Ramos (cell line): Measurements from ENCODE around the gene FAAP100.
"Not testable (repeated sequence)": the region's sequence is repeated elsewhere in the genome, so short reads cannot be mapped to it uniquely, and the experiment has no call there.

ENCODE experiments used
- in situ Hi-C: fragments of 300-500 bp; cut with MboI; formaldehyde crosslinking; loops from one replicate; pipeline ENCODE4 v1.14.3; 2022; ENCODE audit warnings: low sequenced_read_pairs; ENCODE audit not compliant: unreplicated experiment

The FAAP100 gene

DNA sequence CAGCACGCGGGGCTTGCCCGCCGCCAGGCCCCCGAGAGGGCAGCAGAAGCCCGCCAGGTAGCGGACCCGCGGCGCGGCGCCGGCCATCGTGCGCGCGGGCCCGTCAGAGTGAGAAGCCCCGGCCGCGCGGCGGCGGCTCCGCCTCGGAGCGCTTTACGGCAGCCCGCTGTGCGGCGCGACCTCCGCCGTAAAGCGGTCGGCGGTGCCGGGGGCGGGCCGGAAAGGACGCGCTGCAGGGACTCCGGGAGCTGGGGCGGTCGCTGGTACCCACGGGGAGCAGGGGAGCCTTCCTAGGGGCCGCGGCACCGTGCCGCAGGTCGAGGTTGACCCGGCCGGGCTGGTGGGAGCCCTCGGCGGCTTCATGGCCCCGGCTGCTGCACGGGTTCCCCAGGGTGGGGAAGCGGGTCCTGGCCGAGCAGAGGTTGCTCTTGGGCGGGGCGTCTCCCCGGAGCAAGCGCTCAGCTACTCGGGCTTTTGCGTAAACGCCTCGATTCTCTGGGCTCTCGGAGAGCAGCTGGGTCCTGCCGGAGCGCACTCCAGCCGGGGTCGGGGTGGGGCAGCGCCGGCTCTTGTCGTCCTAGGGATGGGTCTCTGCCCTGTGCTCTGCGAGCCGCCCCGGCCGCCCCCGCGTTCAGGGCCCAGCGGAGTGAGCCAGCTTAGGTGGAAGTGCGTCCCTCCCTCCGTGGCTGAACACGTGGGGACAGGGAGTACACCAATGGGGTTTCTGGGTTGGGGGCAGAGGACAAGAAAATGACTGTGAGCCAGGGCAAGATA lies at the start of gene FAAP100:
Gene FAAP100 (minus strand): TSS at position 110 of the 774 bp plus-strand sequence. CDS start 23 bp downstream, at position 87.
- in situ Hi-C loops = no loop called here

GRCh38 chr17:81601525-81602120 lies 49.5 kb upstream of the FAAP100 start:
- in situ Hi-C loops = loop anchor here (10.0 kb wide), 1 partner anchor 347 kb away; no protein-coding TSS in a partner anchor

DNA sequence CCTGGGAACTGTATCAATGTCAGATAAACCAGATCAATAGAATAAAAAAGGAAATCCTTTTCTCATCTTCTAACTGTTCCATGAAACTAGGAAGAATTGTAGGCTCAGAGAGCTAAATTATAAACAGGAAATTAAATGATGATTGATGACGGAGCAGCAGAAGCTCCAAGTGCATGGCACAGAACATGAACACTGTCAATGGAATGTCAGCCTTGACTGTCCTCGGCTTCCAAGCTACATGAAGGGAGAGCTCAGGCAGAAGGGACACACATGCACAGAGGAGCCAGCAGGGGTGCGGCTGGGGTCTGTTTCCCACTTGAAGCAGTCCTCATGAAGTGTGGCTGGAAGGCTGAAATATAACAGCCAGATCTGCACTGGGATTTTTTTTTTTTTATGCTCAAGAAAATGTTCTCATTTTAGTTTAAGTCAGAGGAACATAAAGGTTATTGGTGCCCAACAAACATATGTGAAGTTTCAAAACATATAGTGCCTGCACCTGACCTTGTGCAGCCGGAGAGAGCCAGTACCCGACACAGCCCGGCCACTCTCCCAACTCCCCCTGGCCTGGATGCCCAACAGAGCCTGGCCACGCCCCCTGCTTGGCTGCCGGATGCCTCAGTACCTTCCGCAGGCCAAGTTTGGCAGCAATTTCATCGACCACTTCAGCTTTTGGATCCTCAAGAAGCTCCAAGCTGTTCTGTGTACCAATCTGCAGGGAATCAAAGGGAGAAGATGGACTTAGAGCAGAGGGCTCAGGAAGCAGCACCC lies 47.8 kb upstream of the FAAP100 start:
- in situ Hi-C loops = loop anchor here (10.0 kb wide), 1 partner anchor 345 kb away; no protein-coding TSS in a partner anchor

GRCh38 chr17:81593105-81593871 lies 41.1 kb upstream of the FAAP100 start:
- in situ Hi-C loops = no loop called here

DNA sequence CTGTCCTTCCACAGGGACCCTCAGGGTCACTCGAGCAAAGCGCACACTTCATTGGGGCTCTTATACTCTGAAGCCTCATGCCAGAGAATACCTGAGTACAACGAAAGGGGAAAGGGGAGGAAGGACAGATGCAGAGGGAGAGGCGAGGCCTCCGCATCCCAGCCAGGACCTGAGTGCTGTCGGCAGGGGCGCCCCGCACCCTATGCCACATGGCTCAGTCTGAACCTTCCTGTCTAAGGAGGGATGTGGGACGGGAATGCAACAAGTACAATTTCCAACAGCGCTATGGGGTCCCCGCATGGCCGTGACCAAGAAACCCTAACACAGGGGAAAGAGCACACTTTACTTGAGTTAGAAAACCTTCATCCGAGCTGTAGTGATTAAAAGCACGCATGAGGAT lies 39.8 kb upstream of the FAAP100 start:
- in situ Hi-C loops = no loop called here

GRCh38 chr17:81590121-81590520 lies 38.0 kb upstream of the FAAP100 start:
- in situ Hi-C loops = no loop called here

GRCh38 chr17:81589612-81590011 lies 37.5 kb upstream of the FAAP100 start:
- in situ Hi-C loops = no loop called here

GRCh38 chr17:81586096-81586495 lies 33.9 kb upstream of the FAAP100 start:
- in situ Hi-C loops = no loop called here

DNA sequence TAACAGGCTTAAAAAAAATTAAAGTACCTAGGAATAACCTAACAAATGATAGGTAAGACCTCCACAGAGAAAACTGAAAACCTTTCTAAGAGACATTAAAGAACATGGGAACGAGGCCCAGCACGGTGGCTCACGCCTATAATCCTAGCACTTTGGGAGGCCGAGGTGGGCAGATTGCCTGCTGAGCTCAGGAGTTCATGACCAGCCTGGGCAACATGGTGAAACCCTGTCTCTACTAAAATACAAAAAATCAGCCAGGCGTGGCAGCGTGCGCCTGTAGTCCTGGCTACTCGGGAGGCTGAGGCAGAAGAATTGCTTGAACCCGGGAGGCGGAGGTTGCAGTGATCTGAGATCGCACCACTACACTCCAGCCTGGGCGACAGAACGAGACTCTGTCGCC lies 32.6 kb upstream of the FAAP100 start:
- in situ Hi-C loops = not testable (repeated sequence)

DNA sequence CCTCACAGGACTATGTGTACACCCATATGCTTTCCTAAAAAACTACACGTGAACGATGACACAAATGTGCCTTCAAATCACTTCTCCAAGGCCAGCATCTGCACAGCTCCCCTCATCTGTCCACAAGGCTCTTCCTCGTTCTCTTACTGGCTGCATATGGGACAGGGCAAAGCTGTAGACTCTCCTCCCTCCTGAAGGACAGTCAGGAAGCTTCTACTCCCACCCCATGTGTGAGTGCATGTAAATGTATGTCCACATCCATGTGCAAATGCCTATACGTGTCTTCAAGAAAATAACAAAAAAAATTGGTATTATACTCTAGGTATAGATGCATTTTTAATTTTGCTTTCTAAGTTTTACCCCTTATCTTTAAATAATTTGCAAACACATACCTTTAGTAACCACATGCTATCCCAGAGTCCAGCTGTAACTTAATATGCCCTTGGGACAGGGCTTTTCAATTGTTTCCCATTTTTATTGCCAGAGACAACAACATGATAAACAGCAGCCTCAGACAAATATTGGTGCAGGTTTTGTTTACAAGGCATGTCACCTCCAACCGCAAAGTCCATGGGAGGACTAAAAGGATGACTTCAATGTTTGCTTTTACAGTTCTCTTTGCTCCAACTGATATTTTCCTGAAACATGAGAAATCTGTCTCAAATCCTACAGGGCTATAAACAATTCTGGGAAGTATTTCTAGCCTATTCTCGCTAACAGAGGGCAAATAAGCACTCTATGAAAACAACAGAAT lies 31.6 kb upstream of the FAAP100 start:
- in situ Hi-C loops = no loop called here

DNA sequence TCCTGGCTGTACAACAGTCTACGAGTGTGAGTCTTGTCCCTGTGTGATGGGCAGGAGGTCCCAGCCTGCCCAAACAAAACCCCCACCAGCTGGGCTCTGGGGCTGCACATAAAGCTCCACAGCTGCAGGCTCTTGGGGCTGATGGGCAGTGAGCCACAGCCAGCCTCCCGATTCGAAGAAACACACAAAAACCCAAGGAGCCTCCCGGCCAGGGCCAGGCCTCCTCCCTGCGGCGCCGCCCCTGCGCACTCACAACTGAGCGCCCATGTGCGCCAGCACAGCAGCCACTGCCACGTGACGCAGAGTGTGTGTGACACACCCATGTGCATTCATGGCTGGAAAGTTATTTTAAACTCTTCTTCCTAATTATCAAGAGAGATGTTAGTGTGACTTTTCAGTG lies 30.6 kb upstream of the FAAP100 start:
- in situ Hi-C loops = no loop called here

DNA sequence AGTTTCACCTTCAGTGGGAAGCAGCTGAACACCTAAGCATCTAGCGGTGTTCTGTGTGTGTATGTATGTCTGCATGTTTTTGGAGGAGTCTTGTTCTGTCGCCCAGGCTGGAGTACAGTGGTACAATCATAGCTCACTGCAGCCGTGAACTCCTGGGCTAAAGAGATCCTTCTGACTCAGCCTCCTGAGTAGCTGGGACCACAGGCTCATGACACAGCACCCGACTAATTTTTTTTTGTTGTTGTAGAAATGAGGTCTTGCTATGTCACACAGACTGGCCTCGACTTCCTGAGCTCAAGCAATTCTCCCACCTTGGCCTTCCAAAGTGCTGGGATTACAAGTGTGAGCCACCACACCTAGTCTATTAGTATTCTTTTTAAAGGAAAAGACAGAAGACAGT lies 30.2 kb upstream of the FAAP100 start:
- in situ Hi-C loops = no loop called here

GRCh38 chr17:81581758-81582157 lies 29.6 kb upstream of the FAAP100 start:
- in situ Hi-C loops = no loop called here

DNA sequence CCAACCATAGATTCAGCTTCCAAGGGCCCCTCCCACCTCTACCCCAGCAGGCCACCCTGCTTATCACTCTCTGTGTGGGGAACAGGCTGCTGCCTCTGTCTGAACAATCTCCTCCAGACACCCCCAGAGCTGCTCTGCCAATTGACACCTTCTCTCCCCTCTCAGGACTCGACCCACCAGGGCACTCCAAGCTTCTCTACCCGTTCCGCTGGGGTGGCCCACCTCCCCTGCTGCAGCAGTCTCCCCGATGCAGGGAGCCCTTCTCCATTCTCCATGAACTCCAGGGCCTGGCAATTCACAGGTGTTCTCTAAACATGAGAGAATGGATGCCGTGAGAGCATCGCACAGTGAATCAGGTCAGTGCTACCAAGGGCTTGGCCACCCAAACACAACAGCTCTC lies 28.3 kb upstream of the FAAP100 start:
- in situ Hi-C loops = no loop called here

- in situ Hi-C loops = no loop called here
Observed at GRCh38 chr17:81579821-81580321, 27.7 kb upstream of the FAAP100 start.

DNA sequence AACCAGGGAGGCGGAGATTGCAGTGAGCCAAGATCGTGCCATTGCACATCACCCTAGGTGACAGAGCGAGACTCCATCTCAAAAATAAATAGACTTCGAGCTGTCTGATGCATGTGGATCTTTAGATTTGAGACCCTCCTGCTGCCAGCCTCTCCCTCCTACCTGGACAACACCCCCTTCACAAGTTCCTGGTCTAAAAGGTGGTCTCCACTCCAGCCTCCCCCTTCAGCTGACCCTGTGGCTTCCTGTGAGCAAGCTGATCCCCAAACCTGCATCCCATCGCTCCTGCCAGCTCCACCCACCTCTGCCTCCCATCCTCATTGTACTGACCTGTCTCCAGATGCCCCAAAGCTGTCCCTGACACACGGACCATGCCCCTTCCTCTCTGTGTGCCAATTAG lies 27.1 kb upstream of the FAAP100 start:
- in situ Hi-C loops = no loop called here

- in situ Hi-C loops = no loop called here
Observed at GRCh38 chr17:81578561-81579225, 26.5 kb upstream of the FAAP100 start.

DNA sequence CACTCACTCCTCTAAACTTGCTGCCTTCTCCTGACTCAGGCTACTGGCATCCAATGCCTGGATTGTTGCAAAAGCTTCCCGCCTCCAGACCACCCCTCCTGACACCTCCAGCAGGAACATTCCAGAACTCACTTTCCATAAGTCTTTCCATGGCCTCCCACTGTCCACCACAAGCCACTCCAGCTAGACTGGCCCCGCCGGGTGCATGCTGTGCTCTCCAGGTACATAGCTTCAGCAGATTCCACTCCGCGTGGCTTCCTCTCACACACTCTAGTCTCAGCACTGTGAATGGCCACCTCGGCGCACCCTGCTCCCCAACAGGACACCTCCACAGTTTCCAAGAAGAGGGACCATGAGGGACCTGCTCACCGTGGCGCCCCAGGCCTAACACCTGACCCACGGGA lies 25.9 kb upstream of the FAAP100 start:
- in situ Hi-C loops = no loop called here
